Measurements from ENCODE around the gene EFCAB8. TPM values are rescaled to one million over a fixed set of nuclear protein-coding genes. Genes with fewer than 3 reads are reported as not detected.
"Not testable (repeated sequence)": the region's sequence is repeated elsewhere in the genome, so short reads cannot be mapped to it uniquely, and the experiment has no call there.

EFCAB8 gene
- total RNA-seq, 2 donors from 2014 or later = 0.32 to 1.8 TPM

DNA sequence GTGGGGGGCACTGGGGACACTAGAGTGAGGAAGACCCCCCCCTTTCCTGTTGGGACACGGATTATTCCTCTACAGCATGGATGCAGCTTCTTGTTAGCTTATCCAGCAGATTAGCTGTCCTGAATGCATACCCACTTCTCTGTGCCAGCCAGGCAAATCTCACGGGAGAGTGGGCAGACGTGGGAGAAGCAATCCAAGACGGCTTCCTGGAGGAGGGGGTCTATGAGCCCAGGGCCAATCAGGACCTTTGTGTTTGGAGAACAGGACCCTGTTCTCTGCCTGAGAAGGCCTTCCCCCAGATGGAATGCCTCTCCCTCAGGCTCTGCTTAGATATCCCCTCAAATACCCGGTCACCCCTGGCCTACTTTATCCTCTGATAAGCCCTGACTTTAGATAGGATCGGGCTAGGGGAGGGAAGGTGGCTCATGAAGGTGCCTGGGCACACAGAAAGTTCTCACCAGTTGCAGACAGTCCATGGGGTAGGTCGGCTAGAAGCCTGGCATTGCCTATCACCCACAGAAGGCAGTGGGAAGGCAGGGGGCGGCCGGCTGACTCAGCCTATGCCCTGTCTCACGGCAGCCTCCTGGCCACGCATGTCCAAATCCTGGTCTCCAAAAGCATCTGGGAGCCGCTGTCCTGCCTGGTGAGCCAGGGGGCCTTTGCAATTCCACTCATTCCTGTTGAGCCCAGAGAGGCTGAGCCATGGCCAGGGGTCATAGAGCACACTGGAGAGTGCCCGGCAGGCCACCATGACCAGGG lies 110.8 kb downstream of the EFCAB8 start:
- no peaks in the 10 kb centered on the region for H3K9me3 ChIP-seq (ENCODE audit: control insufficient read depth, low read length, poor library complexity, severe bottlenecking)
- H3K27me3 Mint-ChIP-seq = no peaks in the 10 kb centered on the region
- peak overlapping the region; percentile 72 for H3K4me3 Mint-ChIP-seq
- ATAC-seq = no peak
- H3K36me3 Mint-ChIP-seq (ENCODE audit: low read depth) = no peaks in the 10 kb centered on the region
- H3K4me1 Mint-ChIP-seq = peaks cover 49% of the 10 kb centered on the region
- no peak overlapping the region for H3K27ac Mint-ChIP-seq
- DNase-seq = no peak

DNA sequence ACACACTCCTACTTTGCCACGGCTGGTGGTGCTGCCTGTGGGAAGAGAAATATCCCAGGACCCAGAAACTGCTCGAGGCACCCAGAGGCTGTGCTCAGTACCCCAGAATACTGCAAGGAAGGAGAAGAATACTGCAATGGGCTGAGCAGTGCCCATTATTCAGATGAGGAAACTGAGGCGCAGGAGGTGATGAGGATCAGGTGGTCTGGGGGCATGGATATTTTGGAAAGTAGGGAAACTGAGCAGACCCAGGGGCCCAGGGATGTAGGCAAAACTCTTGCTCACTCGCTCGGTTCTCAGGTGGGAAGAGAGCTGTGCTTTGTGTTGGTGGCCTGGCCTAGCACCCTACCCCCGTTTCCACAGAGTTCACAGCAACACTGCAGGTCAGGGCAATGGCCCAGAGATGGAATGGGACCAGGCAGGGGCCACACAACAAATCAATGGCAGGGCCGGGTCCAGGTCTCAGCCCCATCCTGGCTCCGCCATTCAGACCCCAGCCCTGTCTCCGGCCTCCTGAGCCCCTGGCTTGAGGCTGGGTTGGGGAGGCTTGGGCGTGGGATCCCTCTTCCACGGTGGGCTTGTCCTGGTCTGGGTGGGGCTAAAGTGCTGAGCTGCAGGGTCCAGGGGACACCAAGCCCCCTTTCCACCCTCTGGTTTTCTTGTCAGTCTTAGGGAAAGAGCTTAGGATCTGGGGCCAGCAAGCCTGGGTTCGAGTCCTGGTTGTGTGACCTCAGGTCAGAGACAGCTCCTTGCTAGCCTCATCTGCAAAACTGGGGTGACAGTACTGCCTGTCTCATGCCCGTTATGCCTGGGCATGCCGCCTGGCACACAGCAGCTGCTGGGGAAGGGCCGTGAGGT lies 111.6 kb downstream of the EFCAB8 start:
- ATAC-seq (no peak), DNase-seq (no peak)
- H3K27me3 Mint-ChIP-seq = no peaks in the 10 kb centered on the region
- H3K36me3 Mint-ChIP-seq (ENCODE audit: low read depth) = no peaks in the 10 kb centered on the region
- H3K9me3 ChIP-seq (ENCODE audit: control insufficient read depth, low read length, poor library complexity, severe bottlenecking) = no peaks in the 10 kb centered on the region
- no peak overlapping the region for H3K27ac Mint-ChIP-seq
- peaks cover 48% of the 10 kb centered on the region for H3K4me1 Mint-ChIP-seq
- peak overlapping the region; percentile 72 for H3K4me3 Mint-ChIP-seq

DNA sequence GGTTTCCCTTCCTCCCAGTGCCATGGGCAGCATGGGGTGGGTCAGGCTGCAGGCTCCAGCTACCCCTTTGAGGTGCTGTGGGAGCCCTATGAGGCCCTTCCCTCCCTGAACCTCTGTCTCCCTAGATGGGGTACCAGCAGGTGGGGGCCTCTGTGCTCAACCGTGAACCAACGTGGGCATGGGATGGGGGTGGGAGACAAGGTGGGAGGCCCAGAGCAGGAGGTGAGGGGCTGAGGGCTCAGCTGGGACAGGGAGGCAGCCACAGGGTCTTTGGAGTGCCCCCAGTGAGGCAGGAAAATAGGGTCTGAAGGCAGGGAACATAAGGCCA lies 112.2 kb downstream of the EFCAB8 start:
- ATAC-seq = no peak
- Mint-ChIP-seq H3K27ac (no peak overlapping the region), H3K36me3 (ENCODE audit: low read depth) (no peaks in the 10 kb centered on the region), H3K4me1 (peaks cover 50% of the 10 kb centered on the region), H3K4me3 (peak overlapping the region; percentile 72), H3K27me3 (no peaks in the 10 kb centered on the region)
- H3K9me3 ChIP-seq (ENCODE audit: control insufficient read depth, low read length, poor library complexity, severe bottlenecking) = no peaks in the 10 kb centered on the region
- no peak for DNase-seq

DNA sequence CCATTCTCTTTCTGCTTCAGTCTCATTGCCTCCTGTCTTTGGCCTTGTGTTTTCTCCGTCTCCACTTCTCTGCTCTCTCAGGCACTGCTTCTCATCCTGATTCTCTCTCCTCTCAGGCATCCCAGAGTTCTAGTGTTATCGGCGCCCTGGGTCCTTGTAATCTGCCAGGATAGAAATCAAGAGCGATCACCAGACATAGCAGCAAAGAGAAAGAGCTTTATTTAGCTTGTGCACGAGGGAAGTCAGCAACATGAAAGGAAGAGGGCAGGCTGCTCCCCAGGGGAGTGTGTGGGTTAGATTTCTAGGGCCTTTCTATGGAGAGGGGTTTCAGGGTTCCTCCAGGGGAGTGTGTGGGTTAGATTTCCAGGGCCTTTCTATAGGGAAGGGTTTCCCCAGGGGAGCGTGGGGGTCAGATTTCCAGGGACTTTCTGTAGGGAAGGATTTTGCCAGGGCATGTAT lies 113.0 kb downstream of the EFCAB8 start:
- no peaks in the 10 kb centered on the region for H3K9me3 ChIP-seq (ENCODE audit: control insufficient read depth, low read length, poor library complexity, severe bottlenecking)
- no peaks in the 10 kb centered on the region for H3K27me3 Mint-ChIP-seq
- ATAC-seq = peak; percentile 19
- peaks cover 47% of the 10 kb centered on the region for H3K4me1 Mint-ChIP-seq
- no peak overlapping the region for H3K4me3 Mint-ChIP-seq
- DNase-seq = no peak
- H3K27ac Mint-ChIP-seq = no peak overlapping the region
- no peaks in the 10 kb centered on the region for H3K36me3 Mint-ChIP-seq (ENCODE audit: low read depth)

DNA sequence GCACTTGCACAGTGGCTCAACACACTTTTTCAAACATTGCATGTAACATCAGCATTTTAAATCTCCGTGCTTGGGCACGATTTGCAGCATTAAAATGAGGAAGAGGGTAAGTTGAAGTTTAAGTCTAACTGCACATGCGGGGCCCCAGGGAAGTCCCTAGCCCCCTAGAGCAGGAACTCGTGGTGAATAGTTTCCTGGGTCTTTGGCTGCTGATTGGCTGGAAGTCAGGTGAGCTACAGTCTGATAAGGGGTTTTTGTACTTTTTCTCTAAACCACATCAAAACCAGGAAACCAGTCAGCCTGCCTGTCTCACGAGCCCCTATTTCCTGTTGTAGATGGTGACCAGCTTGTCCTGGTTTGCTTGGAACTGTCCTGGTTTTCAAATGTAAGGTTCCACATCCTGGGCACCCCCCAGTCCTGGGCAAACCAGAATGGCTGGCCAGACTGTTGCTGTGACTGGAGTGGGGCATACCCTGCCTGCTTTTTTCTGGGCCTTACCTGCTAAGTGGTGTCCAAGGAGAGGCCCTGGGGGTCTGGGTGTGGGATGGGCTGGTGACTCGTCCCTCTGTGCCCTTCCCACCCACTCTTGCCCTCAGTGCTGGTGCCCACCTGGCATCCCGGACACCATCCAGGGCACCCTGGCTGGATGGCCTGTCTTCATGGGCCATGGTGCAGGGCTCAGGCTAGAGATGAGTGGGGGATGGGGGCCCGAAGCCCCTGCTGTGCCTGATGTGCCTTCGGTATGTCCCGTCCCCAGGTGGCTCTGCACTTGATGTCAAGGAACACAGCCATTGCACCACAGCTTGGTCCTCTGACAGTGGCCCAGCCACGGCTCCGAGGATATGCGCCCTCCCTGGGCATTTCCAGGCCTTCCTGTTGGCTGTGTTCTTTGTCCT lies 113.7 kb downstream of the EFCAB8 start:
- peaks cover 42% of the 10 kb centered on the region for H3K4me1 Mint-ChIP-seq

DNA sequence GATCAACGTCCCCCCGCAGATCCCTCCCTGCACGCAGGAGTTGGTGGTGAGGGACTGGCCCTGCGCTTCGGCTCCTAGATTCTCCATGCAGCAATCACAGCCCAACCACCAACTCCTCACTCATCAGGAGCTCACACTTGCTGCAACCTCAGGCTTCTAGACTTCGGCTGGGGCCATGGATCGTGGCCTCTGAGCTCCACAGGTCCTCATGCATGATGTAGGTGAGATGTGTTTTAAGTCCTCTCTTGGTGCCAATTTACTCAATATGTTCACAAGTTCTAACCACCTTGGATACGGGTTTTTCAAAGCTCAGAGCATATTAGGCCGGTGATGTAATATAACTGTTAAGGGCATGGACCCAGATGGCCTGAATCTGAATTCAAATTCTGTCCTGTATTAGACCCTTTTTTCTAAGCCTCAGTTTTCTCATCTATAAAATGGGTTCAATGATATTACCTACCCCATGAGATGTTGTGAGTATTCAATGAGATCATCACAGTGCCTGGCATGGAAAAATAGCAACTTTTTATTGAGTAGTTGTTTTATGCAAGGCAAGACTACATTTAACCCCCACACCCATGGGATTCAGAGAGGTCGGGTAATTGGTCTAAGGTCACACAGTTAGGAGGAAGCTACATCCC lies 114.5 kb downstream of the EFCAB8 start:
- no peak for ATAC-seq
- H3K4me3 Mint-ChIP-seq = no peak overlapping the region
- no peak for DNase-seq
- no peaks in the 10 kb centered on the region for H3K27me3 Mint-ChIP-seq
- peaks cover 34% of the 10 kb centered on the region for H3K4me1 Mint-ChIP-seq
- no peak overlapping the region for H3K27ac Mint-ChIP-seq
- H3K36me3 Mint-ChIP-seq (ENCODE audit: low read depth) = no peaks in the 10 kb centered on the region
- no peaks in the 10 kb centered on the region for H3K9me3 ChIP-seq (ENCODE audit: control insufficient read depth, low read length, poor library complexity, severe bottlenecking)

More for the DNA sequence above, 113.7 kb downstream of the EFCAB8 start:
- H3K4me3 Mint-ChIP-seq = no peak overlapping the region
- no peaks in the 10 kb centered on the region for H3K9me3 ChIP-seq (ENCODE audit: control insufficient read depth, low read length, poor library complexity, severe bottlenecking)
- peak; percentile 63 to 77 (median 73) for DNase-seq
- H3K36me3 Mint-ChIP-seq (ENCODE audit: low read depth) = no peaks in the 10 kb centered on the region
- no peaks in the 10 kb centered on the region for H3K27me3 Mint-ChIP-seq
- peak; percentile 82 for ATAC-seq
- no peak overlapping the region for H3K27ac Mint-ChIP-seq

DNA sequence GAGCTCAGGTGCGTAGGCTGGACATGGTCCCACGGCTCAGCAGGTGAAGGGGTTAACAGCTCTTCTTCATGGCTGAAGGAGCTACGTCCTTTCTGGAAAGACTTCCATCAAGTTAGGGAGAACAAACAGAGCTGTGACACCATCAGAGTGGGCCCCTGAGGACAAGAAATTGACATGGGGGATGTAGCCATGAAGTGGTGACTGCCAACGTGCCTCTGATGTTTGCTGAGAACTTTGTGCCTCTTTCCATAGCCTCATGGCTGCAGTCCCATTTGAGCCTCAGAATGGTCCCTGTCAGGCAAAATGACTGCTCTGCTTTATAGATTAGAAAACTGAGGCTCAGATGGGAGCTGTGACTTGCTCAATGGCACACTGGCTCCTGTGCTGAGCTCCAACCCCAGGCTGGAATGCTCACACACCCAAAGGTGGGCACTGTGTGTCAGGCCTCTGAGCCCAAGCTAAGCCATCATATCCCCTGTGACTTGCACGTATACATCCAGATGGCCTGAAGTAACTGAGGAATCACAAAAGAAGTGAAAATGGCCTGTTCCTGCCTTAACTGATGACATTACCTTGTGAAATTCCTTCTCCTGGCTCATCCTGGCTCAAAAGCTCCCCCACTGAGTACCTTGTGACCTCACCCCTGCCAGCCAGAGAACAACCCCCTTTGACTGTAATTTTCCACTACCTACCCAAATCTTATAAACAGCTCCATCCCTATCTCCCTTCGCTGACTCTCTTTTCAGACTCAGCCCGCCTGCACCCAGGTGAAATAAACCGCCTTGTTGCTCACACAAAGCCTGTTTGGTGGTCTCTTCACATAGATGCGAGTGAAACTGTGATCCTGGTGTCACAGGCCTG lies 115.7 kb downstream of the EFCAB8 start:
- H3K27ac Mint-ChIP-seq; H3K9me3 ChIP-seq (ENCODE audit: control insufficient read depth, low read length, poor library complexity, severe bottlenecking); H3K27me3 Mint-ChIP-seq; DNase-seq; H3K36me3 Mint-ChIP-seq (ENCODE audit: low read depth); ATAC-seq: not testable (repeated sequence)
- peak overlapping the region; percentile 13 for H3K4me3 Mint-ChIP-seq
- peaks cover 27% of the 10 kb centered on the region for H3K4me1 Mint-ChIP-seq

DNA sequence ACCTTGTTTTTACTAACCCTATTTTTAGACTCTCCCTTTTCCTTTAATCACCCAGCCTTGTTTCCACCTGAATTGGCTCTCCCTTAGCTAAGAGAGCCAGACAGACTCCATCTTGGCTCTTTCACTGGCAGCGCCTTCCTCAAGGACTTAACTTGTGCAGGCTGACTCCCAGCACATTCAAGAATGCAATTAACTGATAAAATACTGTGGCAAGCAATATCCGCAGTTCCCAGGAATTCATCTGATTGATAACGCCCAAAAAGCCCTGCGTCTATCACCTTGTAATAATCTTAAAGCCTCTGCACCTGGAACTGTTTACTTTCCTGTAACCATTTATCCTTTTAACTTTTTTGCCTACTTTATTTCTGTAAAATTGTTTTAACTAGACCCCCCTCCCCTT lies 116.4 kb downstream of the EFCAB8 start:
- H3K4me3 Mint-ChIP-seq; H3K27ac Mint-ChIP-seq; H3K27me3 Mint-ChIP-seq; ATAC-seq; H3K36me3 Mint-ChIP-seq (ENCODE audit: low read depth); H3K9me3 ChIP-seq (ENCODE audit: control insufficient read depth, low read length, poor library complexity, severe bottlenecking); DNase-seq: not testable (repeated sequence)
- peaks cover 22% of the 10 kb centered on the region for H3K4me1 Mint-ChIP-seq

DNA sequence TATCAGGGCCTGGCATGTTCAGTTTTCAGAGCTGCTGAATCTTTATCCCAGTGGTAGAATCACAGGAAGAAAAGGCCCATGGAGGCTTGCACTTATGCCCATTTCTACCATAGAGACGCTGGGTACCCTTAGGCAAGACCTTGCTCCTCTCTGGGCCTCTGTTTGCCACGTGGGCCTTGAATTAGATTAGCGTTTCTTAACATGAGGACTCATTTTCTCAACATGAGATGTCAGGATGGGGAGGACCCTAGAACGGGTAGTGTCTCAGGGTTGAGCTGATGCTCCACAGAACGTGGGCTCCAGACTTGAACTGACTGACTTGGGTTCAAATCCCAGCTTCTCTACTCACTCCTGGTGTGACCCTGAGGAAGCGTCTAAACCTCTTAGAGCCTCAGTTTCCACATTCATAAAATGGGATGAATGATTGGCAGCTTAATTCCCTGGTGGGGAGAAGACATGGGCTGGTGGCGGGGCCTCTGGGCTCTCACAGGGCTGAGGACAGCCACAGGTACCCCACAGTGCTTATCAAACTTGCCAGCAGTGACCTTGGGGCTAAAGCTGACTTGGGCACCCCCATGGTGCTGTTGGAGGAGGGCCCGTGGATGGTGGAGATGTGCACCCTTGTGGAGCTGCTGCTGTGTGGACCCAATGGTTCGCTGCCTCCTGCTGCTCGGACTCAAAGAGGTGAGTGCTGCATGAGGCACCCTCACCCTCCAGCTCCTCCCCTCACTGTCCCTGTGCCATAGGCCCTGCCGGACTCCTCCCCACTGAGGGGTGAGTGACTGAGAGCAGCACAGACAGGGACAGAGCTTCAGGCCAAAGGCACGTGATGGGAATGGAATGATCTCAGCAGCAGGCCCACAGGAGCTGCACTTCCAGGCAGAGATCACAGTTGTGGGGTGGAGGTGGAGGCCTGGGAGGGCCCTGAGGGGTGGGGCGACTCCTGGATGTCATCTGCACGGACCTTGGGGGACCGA lies 117.3 kb downstream of the EFCAB8 start:
- no peaks in the 10 kb centered on the region for H3K9me3 ChIP-seq (ENCODE audit: control insufficient read depth, low read length, poor library complexity, severe bottlenecking)
- H3K4me3 Mint-ChIP-seq = peak overlapping the region; percentile 66
- no peaks in the 10 kb centered on the region for H3K36me3 Mint-ChIP-seq (ENCODE audit: low read depth)
- H3K4me1 Mint-ChIP-seq = peaks cover 18% of the 10 kb centered on the region
- DNase-seq = no peak
- H3K27ac Mint-ChIP-seq = no peak overlapping the region
- no peak for ATAC-seq
- no peaks in the 10 kb centered on the region for H3K27me3 Mint-ChIP-seq

DNA sequence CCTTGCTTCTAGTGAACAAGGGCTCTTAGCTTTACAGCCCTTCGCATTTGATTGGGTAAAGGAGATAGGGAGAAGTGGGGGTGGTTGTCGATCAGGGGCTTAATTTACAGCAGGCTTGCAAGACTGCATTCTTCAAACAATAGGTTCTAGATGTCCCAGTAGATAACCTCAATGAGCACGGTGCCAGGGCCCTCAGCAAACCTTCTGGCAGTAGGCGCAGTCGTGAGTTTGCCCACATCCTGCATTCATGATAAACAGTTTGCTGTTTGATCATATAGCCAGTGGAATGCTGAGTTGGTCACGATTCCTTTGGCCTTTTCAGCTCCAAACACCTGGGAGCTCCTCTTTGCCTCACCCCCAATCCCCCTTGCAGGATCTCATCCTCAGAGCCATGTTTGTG lies 118.0 kb downstream of the EFCAB8 start:
- Mint-ChIP-seq H3K27me3 (no peaks in the 10 kb centered on the region), H3K4me1 (peaks cover 20% of the 10 kb centered on the region), H3K36me3 (ENCODE audit: low read depth) (no peaks in the 10 kb centered on the region), H3K4me3 (peak overlapping the region; percentile 66), H3K27ac (no peak overlapping the region)
- ATAC-seq = no peak
- no peaks in the 10 kb centered on the region for H3K9me3 ChIP-seq (ENCODE audit: control insufficient read depth, low read length, poor library complexity, severe bottlenecking)
- DNase-seq = no peak

DNA sequence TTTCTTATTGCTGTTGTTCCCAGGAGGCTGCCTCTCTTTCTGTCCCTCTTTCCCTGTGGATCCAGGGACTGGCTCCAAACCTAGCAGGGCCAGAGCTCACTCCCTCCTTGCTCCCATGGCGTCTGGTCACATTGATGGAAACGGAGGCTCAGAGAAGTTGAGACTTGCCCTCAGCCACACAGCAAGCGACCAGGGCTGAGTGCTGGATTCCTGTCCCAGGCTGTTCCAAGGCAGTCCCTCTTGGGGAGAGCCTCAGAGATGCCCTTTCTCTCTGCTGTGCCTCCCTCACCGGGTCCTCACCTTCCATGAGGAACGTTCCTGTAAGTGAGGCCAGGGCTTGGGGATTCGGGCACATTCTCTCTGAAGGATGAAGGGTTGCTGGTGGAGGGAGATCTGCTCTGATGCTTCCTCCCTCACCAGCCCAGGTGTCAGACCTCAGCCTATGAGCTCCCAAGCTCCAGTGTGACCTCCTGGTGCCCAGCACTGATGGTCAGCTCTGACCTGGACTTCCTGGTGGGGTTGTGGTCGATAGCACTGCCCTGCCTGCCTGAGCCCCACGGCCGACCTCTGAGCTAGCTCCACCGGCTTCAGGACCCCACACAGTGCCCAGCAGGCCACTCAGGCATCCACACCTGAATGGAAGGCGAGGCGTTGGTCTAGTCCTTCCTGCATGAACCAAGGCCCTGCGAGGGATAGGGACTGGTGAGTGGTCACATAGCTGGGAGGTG lies 118.7 kb downstream of the EFCAB8 start:
- no peak overlapping the region for H3K4me3 Mint-ChIP-seq
- no peak for DNase-seq

More for the DNA sequence above, 118.7 kb downstream of the EFCAB8 start:
- Mint-ChIP-seq H3K27ac (no peak overlapping the region), H3K36me3 (ENCODE audit: low read depth) (no peaks in the 10 kb centered on the region), H3K4me1 (peaks cover 20% of the 10 kb centered on the region), H3K27me3 (no peaks in the 10 kb centered on the region)
- H3K9me3 ChIP-seq (ENCODE audit: control insufficient read depth, low read length, poor library complexity, severe bottlenecking) = no peaks in the 10 kb centered on the region
- no peak for ATAC-seq

All from T-helper 17 cell (primary cell).